Vagina (tissue), 2 donors: ENCODE results near the gene FGR.

ENCODE experiments used
- POLR2A ChIP-seq, 2 donors: fragments of 450-650 bp; IDR thresholded peaks; one replicate each; pipeline ENCODE4 v1.6.1; 2017; ENCODE audit warnings: antibody characterized with exemption in 2 of 2, mild to moderate bottlenecking in 2 of 2, moderate library complexity in 2 of 2
- POLR2AphosphoS5 ChIP-seq, 2 donors: sonication (generic); formaldehyde crosslinking; IDR thresholded peaks; one replicate each; pipeline ENCODE4 v1.9.0; 2017; ENCODE audit warnings: antibody characterized with exemption in 2 of 2, mild to moderate bottlenecking in 2 of 2, low read depth in 1 of 2; ENCODE audit not compliant: insufficient read depth in 1 of 2
- TF ChIP-seq, protein P1 (sequence below), 3 experiments: fragments of 450-650 bp in 2 of 3; fragments of 200-600 bp in 1 of 3; sonication (generic) in 1 of 3; IDR thresholded peaks; one replicate each; pipeline ENCODE4 v1.5.1; 2017 to 2019; ENCODE audit warnings: antibody characterized with exemption in 3 of 3, mild to moderate bottlenecking in 2 of 3, moderate library complexity in 2 of 3

DNA sequence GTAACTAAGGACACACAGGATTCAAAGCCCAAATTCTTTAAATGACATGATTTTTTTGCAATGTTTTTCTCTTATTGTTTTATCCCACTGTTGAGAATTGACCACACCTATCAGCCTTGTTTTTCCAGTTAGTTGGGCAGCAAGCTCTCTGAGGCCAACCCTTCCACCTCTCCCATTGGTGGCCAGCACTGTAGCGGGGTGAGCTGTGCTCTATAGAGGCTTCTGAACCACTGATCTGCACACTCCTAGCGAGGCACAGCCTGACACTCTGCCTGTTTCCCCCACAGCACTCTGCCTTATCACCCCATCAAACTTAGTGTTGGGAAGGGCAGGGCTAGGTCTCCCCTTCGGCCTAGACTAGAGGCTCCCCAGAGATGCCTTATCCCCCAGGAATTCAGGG is 50.5 kb downstream of the FGR start:
- TF ChIP-seq, protein P1, sequence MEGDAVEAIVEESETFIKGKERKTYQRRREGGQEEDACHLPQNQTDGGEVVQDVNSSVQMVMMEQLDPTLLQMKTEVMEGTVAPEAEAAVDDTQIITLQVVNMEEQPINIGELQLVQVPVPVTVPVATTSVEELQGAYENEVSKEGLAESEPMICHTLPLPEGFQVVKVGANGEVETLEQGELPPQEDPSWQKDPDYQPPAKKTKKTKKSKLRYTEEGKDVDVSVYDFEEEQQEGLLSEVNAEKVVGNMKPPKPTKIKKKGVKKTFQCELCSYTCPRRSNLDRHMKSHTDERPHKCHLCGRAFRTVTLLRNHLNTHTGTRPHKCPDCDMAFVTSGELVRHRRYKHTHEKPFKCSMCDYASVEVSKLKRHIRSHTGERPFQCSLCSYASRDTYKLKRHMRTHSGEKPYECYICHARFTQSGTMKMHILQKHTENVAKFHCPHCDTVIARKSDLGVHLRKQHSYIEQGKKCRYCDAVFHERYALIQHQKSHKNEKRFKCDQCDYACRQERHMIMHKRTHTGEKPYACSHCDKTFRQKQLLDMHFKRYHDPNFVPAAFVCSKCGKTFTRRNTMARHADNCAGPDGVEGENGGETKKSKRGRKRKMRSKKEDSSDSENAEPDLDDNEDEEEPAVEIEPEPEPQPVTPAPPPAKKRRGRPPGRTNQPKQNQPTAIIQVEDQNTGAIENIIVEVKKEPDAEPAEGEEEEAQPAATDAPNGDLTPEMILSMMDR (IDR thresholded peaks at IDR 0.05): no peak
- TF ChIP-seq POLR2A (IDR thresholded peaks at IDR 0.05) (no peak), POLR2AphosphoS5 (IDR thresholded peaks at IDR 0.05; ENCODE audit: insufficient read depth in 1 of 2, low read depth in 1 of 2) (no peak)
